ENCODE data around the gene OR10A4.
"Not testable (repeated sequence)": the region's sequence is repeated elsewhere in the genome, so short reads cannot be mapped to it uniquely, and the experiment has no call there.

OR10A4 gene

DNA sequence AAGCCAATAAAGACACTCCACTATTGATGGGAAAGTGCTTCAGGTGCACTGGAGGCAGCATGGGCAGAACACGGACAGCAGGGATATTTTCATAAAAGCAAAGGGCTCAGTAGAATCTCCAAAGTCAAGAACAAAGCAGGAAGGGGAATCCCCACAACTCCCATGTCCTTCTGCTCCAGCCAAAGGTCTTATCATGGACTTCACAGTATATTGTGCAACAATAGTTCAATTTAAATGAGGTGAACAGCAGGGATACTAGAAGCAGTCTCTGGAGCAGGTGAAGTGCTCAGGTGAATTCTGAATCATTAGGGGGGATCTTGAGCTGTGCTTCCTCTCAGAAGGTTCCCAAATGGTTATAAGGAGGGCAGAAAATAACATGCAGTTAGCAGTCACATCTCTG is 22.5 kb downstream of the OR10A4 start:
- DNase-seq (ENCODE audit: low read depth) = no peak

DNA sequence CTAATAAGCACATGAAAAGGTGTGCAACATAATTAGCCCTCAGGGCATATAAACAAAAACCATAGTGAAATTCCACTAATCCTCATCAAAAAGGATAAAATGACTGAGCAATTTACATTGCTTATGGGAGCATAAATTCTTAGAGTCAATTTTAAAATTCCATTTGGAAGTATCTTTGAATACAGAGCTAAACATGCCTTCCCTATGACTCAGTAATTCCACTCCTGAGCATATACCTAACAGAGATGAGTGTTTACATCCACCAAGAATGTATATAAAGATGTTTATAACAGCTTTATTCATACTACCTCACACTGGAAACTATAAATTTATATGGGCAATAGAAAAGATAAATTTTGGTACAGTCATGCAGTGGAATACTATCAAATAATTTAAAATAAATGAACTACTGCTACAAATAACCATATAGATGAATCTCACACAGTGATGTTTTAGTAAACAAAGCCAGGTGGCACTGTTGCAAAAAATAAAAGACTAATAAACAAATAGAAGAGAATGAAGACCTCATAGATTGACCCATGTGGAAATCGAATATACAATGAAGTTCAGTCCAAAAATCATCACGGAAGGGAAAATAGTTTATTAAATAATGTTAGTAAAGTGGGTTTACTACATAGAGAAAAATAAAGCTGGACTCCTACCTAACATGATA is 24.0 kb downstream of the OR10A4 start:
- DNase-seq (ENCODE audit: low read depth) = no peak

DNA sequence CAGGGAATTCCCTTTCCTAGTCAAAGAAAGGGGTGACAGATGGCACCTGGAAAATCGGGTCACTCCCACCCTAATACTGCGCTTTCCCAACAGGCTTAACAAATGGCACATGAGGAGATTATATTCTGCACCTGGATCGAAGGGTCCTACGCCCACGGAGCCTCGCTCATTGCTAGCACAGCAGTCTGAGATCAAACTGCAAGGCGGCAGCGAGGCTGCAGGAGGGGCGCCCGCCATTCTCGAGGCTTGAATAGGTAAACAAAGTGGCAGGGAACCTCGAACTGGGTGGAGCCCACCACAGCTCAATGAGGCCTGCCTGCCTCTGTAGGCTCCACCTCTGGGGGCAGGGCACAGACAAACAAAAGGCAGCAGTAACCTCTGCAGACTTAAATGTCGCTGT is 28.4 kb downstream of the OR10A4 start:
- DNase-seq (ENCODE audit: low read depth) = not testable (repeated sequence)

DNA sequence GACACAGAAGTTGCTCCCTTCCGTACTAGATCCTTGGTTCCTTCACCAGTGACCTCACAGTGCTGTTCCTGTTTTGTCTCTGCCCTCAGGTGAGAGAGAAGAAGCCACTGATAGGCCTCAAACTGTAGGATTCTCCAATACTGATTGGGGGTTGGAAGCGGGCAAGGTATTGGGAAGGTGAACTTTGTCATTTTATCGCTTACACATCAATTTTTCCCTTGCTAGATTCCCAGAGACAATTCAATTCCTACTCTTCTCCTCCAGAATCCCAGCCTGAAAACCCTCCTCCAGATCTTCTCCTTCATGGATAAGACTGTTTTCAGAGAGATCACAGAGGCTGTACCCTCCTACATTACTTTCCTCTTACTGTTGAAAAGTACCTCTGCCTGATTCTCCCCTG is 35.0 kb downstream of the OR10A4 start:
- DNase-seq (ENCODE audit: low read depth) = no peak

DNA sequence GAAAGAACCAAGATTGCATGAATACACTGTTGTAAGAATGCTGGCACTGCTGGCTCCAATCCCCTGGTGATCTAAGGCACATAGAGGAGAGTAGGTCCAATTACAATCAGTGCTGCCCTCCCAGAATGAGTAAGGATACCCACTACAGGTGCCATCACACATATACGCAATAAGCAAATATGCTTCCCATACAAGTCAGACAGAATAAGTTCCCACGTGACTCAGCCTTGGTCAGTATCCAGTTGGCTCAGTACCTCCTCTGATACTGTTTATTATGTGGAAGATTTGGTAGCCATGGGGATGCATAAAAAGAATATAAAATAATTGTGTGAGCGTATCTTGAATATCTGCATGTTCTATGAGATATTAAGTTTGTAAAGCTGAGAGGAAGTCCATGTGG is 35.5 kb downstream of the OR10A4 start:
- DNase-seq (ENCODE audit: low read depth) = no peak

DNA sequence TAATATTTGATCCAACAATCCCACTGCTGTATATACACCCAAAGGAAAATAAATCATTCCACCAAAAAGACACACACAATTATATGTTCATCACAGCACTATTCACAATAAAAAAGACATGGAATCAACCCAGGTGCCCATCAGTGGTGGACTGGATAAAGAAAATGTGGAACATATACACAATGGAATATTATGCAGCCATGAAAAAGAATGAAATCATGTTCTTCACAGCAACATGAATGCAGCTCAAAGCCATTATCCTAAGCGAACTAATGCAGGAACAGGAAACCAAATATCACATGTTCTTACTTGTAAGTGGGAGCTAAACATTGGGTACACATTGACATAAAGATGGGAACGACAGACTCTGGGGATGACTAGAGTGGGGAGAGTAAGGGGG is 43.3 kb downstream of the OR10A4 start:
- DNase-seq (ENCODE audit: low read depth) = no peak

DNA sequence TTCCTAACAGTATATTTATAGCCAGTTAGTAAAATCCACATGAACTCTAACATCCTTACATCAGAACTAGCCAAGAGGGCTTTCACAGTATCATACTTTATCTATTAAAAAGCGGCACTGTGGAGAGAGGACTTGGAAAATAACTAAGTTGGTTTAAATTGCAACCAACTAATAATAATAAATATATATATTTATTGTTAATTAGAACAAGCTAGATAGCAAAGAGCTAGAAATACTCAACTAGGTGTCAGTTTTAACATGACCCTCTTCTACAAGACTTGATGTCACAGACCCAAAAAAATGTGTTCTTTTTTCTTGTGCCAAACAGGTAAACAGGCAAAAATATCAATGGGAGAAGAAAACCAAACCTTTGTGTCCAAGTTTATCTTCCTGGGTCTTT is 44.3 kb downstream of the OR10A4 start, which contains the start of gene OR2D3:
OR2D3 (plus strand) TSS at position 301 of the 400 bp plus-strand sequence; CDS start at position 301, 0 bp downstream.
- no peak for DNase-seq (ENCODE audit: low read depth)

DNA sequence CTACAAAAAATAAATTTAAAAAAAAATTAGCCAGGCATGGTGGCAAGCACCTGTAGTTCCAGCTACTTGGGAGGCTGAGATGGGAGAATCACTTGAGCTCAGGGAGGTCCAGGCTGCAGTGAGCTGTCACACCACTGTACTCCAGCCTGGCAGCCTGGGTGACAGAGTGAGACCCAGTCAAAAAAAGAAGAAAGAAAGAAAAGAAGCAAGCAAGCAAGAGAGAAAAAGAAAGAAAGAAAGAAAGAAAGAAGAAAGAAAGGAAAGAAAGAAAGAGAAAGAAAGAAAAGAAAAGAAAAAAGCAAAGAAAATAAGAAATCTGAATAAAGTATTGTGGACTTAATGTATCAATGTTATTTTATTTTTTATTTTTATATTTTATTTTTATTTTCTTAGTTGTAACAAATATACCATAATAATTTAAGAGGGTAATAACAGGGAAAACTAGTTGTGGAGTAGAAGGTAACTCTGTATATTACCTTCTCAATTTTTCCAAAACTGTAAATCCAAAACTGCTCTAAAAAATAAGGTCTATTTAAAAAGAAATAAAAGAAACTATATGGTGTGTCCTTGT is 48.7 kb downstream of the OR10A4 start:
- no peak for DNase-seq (ENCODE audit: low read depth)

DNA sequence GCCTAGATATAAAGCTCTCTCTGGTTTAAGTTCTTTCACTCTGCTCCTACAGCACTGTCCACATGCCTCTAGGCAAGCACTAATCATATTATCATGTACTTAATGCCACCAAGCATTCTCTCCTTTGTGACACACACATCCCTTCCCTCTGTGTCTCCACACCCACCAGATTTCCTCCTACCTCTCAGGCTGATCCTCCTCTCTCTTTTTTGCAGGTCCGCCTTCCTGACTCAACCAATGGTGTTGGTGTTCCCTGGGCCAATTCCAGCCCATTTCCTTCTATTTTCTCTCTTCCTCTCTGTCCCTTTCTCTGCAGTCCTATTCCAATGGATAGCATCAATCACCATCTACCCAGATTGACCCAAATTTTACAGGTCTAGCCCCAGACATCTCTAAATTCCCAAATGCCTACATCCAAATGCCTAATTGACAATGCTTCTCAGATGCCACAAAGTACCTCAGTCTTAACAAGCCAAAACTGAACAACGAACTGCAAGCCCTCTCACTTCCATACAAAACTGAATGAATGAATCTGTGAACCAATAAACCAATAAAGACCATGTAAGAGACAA is 49.3 kb downstream of the OR10A4 start:
- no peak for DNase-seq (ENCODE audit: low read depth)

DNA sequence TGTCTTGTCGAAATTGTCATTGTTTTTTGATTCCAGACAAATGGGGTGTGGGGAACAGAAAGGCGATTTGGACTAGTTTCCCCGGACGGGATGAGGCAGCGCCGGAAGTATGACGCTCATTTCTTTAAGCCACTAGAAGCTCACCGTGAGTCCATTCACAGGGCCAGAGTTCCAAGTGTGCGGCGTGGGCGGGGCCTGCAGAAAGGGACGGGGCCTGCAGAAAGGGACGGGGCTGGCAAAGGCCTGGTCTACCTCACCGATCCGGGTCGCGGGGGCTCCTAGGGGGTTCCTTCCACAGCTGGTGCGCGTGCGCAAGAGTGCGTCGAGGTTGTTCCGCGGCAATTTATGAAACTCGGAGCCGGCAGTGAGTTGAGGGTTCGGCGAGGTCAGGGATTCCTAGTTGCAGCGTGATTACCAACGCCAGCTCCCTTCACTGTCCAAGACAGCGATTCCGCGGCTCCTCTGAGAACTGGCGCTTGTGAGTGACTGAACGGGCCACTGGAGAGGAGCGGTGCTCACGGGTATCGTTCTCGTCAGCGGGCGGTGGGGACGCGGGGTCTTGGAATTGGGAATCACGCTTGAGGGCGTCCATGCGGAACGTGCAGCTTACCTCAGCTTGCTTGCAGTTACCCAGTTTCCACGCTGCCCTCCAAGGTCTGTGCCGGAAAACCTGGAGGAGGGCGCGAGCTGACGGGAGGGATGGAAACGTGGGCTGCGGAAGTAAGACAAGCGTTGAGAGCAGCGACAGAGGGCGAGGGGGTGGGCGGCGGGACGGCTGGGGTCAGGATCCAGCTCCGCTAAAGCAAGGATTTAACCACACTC is 50.0 kb downstream of the OR10A4 start, which contains the start of gene ZNF215:
ZNF215 (plus strand) TSS at position 219 of the 822 bp plus-strand sequence. CDS start 5,847 bp downstream, outside the sequence.
- DNase-seq (ENCODE audit: low read depth) = no peak

DNA sequence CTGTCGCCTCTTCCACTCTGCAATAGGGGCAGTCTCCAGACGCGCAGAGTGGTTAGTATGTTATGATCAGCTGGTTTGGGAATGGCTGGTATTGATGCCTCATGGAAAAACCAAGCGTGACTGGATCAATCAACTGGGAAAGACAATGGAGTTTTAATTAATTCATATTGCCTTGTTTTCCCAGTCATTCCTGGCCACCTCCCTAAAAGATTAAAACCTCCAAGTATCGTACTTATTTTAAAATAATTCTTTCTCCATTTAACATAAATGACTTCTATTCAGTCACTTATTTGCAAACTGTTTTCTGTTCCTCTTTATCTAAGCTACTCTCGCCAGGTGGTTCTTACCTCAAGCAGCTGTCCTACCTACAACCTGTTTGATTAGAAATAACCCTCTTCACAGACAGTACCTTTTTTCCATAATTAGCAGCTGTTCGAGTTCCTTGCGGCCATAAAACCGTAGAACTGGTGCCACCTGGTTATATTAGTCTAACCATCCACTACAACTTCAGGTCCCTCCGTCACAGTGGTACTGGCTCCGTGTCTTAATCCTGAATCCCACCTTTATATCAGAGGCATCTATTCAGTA is 50.7 kb downstream of the OR10A4 start:
- DNase-seq (ENCODE audit: low read depth) = no peak

Data from stimulated activated CD4-positive, alpha-beta T cell treated with anti-CD3 and anti-CD28 coated beads, Interleukin-2, amount 100 ng/mL, for 4 hours (primary cell).